GF-D8 (cell line): Measurements from ENCODE around the gene CNTNAP5.

Experiments
- DNase-seq: peaks from one replicate; lab custom pipeline; 2025; lab: John Stamatoyannopoulos, UW

CNTNAP5 gene

DNA sequence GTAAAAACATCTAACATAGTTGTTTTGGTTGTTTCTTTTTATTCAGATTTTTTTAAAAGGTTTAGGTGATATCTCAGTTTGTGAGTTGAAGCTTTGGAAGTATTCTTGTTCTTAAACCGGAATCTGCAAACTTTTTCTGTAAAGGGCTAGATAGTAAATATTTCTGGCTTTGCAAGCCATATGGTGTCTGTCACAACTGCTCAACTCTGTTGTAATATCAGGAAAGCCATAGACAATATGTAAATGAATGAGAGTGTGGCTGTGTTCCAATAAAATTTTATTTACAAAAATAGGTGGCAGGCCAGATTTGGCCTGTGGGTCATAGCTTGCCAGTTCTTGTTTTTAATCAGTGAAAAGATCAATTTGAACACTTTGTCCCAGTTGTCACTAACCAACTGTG lies 134.1 kb downstream of the CNTNAP5 start:
- no peak for DNase-seq

DNA sequence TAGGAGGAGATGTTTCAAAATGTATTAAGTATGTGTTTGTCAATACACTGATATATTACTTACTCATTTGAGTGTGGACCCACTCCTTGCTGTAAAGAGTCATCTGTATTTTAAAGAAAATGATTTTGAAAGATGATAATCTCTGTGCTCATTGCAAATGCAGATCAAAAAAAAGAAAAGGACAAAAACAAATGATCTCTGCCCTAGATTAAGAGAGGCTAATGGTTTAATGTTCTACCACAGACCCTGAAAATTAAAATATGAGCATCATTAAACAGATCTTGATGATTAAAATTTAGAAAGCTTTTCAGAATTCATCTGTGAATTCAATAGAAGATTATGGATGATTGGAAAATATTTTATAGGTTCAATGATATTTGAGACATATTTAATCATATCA lies 136.5 kb downstream of the CNTNAP5 start:
- no peak for DNase-seq

DNA sequence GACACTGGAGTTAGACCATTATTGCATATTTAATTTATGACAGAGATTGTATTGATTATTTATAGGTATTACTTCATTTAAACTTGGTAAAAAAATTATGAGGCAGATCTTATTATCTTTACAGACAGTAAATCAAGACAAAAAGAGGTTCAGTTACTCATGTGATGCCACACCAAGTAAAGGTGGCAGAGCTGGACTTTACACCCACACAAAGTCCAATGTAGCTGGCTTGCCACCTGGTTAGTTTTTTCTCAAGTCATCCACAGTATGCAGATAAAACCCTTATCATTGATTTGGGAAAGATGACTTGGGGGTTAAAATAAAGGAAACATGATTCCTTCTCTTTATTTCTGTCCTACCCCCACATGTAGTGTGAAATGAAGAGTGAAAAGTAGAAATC lies 137.2 kb downstream of the CNTNAP5 start:
- no peak for DNase-seq

DNA sequence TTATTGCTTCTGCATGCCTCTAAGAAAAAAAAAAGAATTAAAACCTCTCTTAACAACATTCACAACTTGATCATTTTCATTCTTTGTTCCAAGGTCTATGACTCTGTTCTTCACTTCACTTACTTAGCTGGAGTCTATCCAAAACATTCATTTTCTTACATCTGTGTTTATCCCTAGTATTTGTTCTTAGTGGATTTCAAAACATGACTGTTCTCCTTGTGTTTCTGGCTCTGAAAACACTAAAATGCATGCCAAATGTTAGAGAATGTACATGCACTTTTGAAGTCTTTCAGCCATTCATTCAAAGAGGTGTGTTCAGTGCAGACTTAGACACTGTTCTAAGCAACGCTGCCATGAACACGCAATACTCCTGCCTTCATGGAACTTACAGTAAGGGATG lies 138.8 kb downstream of the CNTNAP5 start:
- no peak for DNase-seq

DNA sequence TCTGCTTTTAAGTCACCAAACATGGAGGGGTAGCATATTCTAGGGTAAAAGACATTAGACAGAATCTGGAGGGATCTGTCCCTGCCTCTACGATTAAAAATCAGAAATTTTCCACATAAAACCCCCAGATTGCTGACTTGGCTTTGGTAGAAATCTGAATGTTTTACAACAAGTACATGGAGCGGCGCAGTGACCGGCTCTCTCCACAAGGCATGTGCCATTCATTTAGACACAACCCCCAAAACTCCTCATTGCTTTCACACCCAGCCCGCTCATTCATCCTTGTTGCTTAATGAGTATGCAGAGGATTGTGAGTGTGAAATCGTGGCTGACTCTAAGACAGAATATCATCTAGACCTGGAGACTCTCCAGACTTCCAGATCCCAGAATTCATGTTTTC lies 140.6 kb downstream of the CNTNAP5 start:
- DNase-seq: no peak

DNA sequence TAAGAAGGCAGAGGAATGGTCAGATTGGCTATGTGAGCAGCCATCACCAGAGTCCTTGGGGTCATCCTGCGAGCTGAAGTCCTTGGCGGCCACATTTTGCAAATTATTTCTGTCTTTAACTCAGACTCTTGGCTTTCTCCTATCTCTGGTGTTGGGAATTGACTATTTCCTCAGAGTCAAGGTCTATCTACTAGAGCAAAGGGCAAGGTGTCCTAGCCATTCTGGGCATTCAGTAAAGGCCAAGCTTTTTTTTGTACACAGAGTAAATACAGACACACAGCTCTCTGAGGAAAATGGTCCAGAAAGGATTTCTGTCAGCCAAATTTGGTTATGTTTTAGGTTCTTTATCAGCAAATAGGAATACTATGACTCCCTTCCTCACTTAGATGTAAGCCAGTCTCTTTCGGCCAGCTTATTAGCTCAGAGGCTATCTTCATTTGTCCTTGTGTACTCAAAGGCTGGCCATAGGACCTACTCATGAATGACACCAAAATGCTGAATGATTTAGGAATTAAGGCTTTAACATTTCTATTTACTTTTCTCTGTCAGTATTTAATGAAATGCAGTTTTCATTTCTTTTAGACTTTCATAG lies 146.5 kb downstream of the CNTNAP5 start:
- DNase-seq: no peak

DNA sequence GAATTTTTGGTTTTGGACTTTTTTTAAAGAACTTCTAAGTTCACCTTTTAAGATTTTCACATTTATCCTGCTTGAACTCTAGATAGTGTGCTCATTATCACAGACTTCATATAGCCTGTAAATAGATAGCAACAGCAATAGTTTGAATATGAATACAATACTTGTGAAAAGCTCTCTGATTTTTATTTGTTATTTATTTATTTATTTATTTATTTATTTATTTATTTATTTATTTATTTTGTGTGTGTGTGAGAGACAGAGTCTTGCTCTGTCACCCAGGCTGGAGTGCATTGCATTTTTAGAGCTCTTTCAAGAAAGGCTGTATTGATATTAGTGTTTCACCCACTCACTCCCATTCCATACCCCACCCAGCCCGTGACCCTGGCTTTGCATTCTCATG lies 153.6 kb downstream of the CNTNAP5 start:
- DNase-seq: no peak

DNA sequence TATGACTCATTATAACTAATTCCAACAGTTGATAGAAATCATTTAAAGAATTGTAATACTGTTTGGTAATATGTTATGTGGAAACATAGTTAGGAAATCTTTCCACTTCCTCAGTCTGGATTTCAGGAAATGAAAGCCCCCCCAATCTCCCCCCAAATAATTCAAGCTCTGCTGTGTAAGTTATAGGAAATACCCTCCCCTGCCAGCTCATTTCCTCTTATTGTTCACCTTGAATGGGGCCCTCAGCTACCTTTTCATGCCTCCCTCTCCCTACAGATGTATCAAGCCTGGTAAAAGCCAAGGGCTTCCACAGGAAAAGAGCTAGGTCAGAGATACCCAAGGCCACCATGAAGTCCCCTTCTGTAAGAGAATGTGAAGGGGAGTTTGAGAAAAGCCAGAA lies 155.5 kb downstream of the CNTNAP5 start:
- no peak for DNase-seq

DNA sequence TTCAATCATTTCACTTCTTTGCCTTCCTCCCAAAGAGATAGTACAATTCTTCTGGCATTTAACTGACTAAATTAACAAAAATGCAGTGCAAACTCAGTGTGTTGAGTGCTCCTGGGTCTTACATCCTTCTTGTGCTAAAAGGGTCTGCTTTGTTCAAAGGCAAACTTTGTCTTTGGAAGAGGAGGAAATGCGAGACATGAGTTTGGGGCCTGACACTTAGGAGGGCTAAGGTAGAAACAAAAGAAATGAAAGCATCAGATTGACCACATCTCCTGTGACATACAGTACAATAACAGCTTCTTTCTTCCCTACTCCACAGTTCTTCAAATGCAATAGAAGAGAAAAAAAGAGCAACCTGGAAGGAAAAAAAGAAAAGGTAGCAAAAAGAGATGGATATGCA lies 161.7 kb downstream of the CNTNAP5 start:
- DNase-seq: no peak

DNA sequence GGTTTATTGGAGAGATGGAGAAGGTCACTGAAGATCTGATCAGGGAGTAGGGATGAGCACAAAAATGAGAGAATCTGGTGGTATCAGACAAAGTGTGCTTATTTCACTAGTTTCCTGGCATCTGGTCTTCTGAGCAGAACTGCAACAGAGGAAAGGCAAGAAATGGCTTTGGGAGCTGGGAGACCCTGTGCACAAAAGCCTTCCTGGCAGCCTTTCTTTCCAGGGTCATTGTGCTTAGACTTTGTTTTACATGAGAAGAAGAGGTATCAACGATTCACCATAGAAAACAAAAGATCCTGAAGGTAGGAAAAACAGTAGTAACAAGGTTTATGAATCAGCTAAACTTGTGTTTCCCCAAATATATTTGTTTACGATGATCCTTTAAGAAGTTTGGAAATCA lies 162.9 kb downstream of the CNTNAP5 start:
- DNase-seq: no peak

DNA sequence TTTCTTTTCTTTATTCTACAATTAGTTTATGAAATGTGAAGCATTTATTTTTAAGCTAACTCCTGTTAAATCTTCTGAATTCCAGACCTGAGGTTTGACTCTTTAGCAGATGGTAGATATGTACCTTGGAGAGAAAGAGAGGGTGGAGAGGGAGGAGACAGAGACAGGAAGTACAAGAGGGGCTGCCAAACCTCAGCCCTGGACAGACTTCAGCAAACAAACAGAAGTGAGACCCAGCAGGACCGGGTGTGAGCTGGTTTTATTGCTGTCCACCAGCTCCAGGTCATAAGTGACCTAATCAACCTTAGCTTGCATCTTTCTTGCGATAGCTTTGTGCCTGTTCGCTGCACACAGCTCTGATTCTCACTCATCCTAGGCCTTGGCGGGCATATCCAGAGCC lies 168.6 kb downstream of the CNTNAP5 start:
- DNase-seq: no peak

DNA sequence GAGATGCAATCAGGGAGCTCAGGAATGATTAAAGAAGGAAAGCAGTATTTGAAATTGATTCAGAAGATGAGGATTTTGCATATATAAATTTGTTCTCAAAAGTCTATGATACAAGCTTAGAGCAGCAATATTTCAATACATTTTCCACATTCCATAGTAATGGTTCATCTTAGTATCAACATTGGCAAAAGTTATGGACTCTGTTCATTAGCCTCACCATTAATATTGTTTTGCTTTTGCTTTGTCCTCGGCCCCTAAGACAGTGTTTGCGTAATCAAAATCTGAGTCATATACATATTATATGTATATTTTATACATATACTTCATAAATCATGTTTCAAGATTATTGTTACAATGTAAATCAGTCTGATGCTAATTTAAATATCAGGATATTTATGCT lies 176.6 kb downstream of the CNTNAP5 start:
- DNase-seq: no peak

DNA sequence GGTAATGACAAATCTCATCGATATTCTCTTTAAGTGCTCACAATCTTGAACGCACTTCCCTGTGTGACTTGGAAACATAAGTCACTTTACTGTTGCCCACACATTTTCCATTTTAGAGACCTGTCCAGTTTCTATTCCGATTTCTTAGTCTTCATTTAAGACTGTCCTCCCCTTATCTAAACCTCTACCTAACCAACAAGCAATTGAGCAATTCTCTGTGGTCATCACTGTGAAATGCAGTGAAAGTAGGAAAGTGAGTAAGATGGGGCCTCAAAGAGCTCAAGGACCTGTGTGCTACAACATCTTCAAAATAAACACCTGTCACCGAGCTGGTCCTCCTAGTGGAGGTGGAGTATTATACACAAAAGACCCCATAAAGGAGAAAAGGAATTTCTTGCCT lies 184.4 kb downstream of the CNTNAP5 start:
- DNase-seq: no peak

DNA sequence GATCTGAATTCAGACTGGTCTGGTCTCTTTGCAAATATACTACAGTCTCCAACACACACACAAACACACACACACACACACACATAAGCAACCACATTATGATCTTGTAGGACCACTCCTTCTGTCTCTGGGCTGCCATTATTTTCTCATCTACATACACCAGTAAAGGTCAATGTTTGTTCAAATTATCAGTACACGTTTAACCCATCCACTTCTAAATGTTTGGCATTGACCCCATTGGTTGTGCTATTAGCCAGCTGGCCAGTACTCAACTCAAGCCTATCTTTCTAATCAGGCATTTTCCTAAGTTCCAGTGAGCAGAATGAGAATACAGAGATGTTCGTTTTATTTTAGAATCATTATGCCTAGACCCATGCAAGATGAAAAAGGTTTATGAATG lies 186.4 kb downstream of the CNTNAP5 start:
- DNase-seq: no peak

DNA sequence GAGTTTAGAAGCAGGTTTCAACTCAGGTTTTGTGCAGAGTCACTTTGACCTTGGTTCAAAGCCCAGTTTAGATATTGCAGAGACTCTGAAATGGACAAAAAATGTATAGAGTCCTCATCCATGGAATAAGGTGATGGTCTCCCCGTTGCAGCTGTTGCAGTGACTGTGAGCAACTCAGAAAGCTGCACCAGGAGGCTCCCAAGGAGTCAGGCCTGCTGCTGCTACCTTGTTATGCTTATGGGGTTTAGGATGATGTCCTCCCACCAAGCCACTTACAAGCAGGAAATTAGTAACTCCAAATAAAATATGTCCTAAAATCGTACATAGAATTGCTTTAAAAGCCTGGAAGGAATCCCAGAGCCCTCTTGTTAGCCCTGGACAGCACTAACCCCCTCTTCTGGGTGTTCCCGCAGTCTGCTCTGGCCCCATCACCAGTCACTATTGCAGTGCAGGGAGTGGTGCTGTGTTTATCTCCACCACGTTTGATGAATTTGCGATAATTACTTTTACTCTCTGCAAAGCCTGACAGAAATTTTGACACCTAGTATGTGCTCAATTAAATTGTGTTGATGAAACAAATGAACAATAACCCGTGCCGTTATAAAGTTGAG lies 189.0 kb downstream of the CNTNAP5 start:
- DNase-seq: no peak

DNA sequence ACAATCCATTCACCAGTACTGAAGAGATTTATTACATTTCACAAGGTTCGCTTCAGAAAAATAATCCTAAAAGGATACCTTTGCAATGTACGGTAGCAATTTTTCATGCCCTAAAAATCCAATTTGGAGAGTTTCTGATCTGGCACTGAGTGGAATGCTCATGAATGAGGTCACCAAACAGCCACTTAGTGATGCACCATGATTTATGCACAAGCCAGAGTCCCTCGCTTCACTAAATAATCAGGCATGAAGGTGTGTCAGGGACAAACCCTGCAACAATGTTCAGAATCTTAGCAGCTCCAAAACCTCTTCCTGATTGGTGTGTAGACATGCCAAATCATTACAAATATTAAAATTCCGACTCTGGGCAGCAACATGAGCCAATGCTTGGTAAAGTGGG lies 221.1 kb downstream of the CNTNAP5 start:
- no peak for DNase-seq

DNA sequence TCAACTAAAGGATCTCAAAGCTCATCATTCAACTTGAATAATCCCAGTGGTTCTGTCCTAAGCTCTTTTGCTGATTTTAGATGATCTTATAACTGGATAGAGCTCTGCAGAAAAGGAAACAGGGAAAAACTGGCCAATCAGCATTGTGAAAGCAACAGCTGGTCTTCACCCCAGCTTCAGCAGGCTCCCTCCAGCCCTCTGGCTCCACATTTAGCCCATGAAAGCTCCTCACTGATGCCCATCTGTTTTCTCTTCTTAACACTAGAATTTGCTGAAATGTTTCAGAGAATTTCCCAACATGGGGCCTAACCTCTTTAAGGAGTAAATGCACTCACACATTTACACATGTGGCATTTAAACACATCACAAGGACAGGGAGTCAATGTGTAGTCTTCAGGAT lies 223.3 kb downstream of the CNTNAP5 start:
- no peak for DNase-seq

DNA sequence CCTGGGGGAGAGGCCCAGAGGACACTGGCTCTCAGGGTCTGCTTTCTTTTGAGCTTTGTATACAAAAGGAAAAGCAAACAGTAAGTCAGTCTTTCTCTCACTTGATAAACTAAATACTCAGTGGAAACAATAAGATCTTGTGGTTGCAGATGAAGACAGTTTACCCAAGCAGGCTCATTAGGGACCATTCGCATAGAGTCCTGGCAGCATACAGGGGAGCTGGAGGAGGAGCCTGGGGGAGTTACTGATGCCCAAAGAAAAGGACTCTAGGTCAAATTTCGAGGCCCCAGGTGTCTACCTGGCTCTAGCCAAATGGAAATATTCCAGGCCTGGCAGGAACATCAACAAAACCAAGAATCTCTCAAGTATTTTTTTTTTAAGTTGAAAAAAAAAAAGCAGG lies 225.3 kb downstream of the CNTNAP5 start:
- no peak for DNase-seq

DNA sequence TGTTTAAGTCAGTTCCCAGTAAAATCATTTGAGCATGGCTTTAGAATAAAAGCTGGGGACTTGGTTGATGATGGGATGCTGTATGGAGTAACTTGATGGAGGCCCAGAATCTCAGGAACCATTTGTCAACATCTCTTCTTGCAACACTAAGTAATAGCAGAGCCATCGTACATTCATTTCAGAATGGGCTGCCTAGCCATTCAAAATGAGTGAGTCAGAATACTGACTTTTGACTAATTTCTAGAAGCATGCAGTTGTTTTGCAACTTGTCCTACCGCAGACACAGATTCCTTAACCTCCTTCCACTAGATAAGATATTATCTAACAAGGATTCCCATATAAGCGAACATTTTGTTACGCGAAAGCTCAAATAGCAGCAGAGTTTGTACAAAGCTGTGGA lies 229.5 kb downstream of the CNTNAP5 start:
- DNase-seq: no peak

DNA sequence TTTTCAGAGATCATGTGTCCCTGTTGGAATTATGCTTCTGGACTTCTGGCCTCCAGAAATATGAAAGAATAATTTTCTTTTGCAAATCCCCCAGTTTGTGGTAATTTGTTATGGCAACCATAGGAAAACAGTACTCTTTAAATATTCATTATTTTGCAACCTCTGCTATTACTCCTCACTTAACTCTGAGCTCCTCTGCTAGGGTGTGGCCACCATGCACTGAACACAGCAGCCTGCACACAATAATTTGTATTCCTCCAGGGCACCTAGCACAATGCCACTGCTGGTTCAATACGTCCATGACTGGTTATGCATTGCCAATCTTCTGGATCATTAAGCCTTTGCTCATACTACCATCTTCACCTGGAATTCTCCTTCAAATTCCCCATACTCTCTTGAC lies 232.0 kb downstream of the CNTNAP5 start:
- no peak for DNase-seq

DNA sequence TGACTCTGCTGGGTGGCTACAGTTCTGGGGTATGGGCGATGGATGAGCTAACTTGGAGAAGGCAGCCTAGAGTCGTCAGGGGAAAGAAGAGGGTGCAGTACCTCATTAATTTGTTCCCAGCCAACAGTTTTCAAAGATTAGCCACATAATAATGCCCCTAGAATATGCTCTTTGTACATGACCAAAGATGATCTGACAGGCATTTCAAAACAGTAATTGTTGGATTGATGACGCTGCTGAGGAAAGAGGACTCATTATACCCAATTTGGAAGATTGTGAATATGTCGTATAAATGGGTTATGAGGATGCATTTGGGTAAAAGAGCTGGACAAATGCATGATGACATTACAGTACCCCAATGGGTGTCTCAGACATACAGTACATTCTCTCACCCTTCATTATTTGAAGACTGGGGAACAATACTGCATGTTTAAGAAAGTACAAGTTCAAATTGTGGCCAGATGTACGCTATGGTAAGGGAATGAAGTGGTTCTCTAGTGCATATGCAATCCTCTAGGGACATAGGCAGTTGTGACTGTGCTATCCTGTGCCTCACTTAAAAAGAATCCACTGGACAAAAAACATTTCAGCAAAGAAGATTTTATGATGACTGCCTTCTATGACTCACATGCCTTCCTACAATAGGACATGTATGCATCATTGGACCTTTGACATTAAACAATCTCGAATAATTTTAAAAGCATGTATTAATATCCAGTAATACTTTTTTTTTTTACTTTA lies 233.2 kb downstream of the CNTNAP5 start:
- DNase-seq: no peak

DNA sequence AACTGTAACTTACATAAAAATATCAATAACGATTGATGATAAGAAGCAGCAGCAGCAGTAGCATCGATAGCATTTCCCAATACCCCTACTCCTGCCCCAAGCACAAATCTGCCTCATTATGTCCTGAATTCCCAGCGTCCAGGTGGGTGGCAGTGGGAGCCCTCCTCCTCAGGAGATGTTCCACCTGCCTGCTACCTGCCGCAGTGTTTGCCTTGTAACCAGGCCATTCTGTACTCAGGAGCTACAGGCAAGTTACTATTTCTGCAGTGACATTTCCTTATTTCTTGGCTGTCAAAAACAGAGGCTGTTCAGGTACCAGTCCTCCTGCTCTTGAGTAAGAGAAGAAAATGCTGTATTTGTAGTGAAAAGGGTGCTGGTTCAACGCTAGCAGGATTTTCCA lies 236.4 kb downstream of the CNTNAP5 start:
- no peak for DNase-seq

DNA sequence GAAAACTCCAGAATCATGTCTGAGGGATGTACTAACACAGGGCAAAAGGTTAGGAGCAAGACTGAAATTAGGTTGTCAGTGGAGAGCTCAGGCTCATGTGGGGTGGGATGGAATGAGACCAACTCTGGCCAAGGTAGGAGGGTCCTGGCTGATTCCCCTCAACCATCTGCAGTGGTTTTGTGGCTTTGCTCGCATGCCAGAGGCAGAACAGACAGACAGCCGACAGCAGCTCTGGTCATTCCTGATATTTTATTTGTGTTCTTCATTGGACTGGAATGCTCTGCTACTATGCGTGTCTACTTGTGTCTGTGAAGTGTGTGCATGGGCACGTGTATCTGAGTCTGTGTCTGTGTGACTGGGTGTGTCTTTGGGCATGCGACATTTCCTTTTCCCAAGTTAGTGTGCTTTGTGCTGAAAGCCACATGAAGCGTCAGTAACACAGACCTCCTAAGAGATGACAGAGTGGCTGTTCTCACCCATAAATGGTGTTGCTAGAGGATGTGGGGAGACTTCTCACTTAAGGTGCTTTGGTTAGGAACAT lies 239.5 kb downstream of the CNTNAP5 start:
- DNase-seq: no peak

DNA sequence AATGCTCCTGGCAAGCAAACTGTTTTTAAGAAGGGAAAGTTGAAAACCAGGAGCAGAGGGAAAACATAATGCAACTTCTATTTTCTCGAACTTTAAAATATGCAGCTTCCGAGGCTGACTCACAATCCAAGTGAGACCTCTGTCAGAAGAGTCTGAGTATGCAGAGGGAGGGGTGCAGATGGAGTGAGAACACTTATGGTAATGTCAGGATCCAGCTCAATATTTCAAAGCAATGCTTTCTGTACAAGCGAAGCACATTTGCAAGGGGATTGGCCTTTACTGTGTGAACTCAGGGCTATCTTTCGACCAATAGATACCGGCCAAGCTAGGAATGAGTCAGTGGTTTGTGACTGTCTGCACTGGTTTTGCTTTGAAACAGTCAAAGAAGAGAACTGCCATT lies 242.7 kb downstream of the CNTNAP5 start:
- DNase-seq: no peak
